ENCODE measurements around the gene CCT7.

DNA sequence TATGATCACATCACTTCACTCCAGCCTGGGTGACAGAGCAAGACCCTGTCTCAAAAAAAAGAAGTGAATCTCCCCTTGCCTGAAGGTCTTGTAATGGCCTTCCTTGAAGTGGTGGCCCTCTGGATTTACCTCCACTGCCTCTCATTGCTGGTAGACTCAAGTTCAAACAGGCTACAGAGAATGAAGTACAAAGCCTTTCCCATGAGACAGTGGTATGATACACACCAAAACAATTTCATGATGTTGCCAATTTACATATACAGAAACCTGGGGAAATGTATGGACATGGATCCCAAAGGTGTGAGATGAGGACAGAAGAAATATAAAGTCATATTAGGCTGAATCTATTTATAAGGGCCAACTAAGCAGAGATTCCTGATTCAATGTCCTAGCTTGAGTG lies 36.5 kb upstream of the CCT7 start:
- TF ChIP-seq GATA3 (IDR thresholded peaks at IDR 0.05; ENCODE audit: low read depth, low read length) (no peak), GATA2 (IDR thresholded peaks at IDR 0.05; ENCODE audit: low read depth, low read length) (no peak)

All from SH-SY5Y (cell line).